Uterus (tissue), 2 donors: ENCODE results near the gene HAAO.
A peak's percentile ranks its signal among the peaks of the same experiment; 100 is the strongest.

Experiments
- POLR2A ChIP-seq, 2 donors: fragments of 450-650 bp; IDR thresholded peaks; one replicate each; pipeline ENCODE4 v1.6.1; 2016; ENCODE audit warnings: antibody characterized with exemption in 2 of 2, mild to moderate bottlenecking in 1 of 2, moderate library complexity in 1 of 2
- TF ChIP-seq, protein P1 (sequence below), 4 experiments: fragments of 200-600 bp in 2 of 4; fragments of 450-650 bp in 2 of 4; sonication (generic) in 2 of 4; IDR thresholded peaks; one replicate each; pipeline ENCODE4 v1.5.1; 2016 to 2019; ENCODE audit warnings: antibody characterized with exemption in 4 of 4, mild to moderate bottlenecking in 2 of 4, moderate library complexity in 1 of 4

DNA sequence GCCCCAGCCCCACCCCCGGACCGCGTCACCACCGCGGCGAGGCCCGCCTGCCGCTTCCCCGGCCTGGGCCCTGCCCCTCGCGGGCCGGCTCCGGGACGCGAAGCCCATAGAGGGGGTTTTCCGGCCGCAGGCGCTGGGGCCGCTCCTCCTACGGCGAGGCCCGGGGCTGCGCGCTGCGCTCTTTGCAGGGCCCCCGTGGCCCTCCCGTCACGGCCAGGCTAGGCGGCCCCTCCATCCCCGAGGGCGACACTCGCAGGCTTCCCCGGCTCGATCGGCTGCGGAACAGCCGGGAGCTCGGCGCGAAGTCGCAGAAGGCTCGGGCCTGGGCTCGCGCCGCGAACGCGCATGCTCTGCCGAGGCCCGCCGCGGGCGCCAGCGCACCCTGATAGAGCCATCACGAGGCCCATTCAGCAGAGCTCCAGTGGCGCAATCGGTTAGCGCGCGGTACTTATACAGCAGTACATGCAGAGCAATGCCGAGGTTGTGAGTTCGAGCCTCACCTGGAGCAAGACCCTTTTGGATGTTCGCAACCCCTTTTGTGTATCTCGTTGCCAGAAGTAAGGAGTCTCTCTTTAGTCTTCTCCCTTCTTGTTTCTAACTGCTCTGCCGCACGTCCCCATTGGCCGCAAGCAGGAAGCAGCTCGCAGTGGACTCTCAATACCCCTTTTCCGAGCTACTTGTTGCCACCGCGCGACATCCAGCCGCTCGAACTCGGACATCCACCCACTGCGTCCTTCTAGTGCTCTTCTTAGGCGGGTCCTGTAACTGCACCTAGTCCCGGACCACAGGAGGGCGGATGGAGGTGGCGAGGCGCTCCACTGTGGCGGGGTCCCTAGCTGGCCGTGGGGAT is 18.0 kb upstream of the HAAO start:
- TF ChIP-seq, protein P1, sequence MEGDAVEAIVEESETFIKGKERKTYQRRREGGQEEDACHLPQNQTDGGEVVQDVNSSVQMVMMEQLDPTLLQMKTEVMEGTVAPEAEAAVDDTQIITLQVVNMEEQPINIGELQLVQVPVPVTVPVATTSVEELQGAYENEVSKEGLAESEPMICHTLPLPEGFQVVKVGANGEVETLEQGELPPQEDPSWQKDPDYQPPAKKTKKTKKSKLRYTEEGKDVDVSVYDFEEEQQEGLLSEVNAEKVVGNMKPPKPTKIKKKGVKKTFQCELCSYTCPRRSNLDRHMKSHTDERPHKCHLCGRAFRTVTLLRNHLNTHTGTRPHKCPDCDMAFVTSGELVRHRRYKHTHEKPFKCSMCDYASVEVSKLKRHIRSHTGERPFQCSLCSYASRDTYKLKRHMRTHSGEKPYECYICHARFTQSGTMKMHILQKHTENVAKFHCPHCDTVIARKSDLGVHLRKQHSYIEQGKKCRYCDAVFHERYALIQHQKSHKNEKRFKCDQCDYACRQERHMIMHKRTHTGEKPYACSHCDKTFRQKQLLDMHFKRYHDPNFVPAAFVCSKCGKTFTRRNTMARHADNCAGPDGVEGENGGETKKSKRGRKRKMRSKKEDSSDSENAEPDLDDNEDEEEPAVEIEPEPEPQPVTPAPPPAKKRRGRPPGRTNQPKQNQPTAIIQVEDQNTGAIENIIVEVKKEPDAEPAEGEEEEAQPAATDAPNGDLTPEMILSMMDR (IDR thresholded peaks at IDR 0.05), result peak in 2 of 4 experiments; percentile 10 to 11
- peak; percentile 61 to 88 for TF ChIP-seq POLR2A (IDR thresholded peaks at IDR 0.05)
